A549 (cell line): Measurements from ENCODE around the gene SACS. TPM values are rescaled to one million over a fixed set of nuclear protein-coding genes. Genes with fewer than 3 reads are reported as not detected.

Experiments
- ATAC-seq, 2 experiments: fragments of 200-7000 bp in 1 of 2; fragments of >200 bp in 1 of 2; cut with Nextera tagmentation in 1 of 2; cut with Tn5 transposase in 1 of 2; 3 replicates each; pipeline versions ENCODE4 v1.8.0 to v1.9.1; 2018 to 2020; ENCODE audit warnings: mild to moderate bottlenecking in 1 of 2, moderate library complexity in 1 of 2
- CTCF ChIA-PET: fragments of 300-600 bp; sonication (Branson Sonifier 250); formaldehyde crosslinking; extraction: SDS; loops from one replicate; lab custom pipeline; 2021; ENCODE audit warnings: antibody characterized with exemption, inconsistent platforms; lab: Yijun Ruan, JAX
- POLR2A ChIA-PET: fragments of 350-600 bp; formaldehyde crosslinking; extraction: SDS; loops from one replicate; lab custom pipeline; 2021; ENCODE audit warnings: antibody characterized with exemption, inconsistent platforms; lab: Yijun Ruan, JAX
- DNase-seq, 2 experiments: peaks; one replicate each; pipeline versions ENCODE4 v3.0.0 to v3.0.0-alpha.2; 2011 to 2016; ENCODE audit warnings: low read depth in 1 of 2, low spot score in 1 of 2
- FAIRE-seq: peaks from 2 replicates; lab custom pipeline; 2011; peaks lifted over from hg19 to GRCh38; lab: Jason Lieb, UNC
- H3K27ac ChIP-seq, 2 experiments: fragments of >200 bp; sonication (Bioruptor Twin); formaldehyde crosslinking; 3 replicates each; pipeline ENCODE4 v1.5.1; 2016 to 2017
- H3K4me1 ChIP-seq: fragments of >200 bp; sonication (Bioruptor Twin); formaldehyde crosslinking; 3 replicates; pipeline ENCODE4 v1.6.1; 2016
- H3K4me2 ChIP-seq: fragments of >200 bp; sonication (Bioruptor Twin); formaldehyde crosslinking; 3 replicates; pipeline ENCODE4 v1.6.1; 2016
- H3K4me3 ChIP-seq: fragments of >200 bp; sonication (Bioruptor Twin); formaldehyde crosslinking; 3 replicates; pipeline ENCODE4 v1.5.1; 2016
- H3K9me3 ChIP-seq: fragments of >200 bp; sonication (Bioruptor Twin); formaldehyde crosslinking; 3 replicates; pipeline ENCODE4 v1.6.1; 2016
- ATOH8 ChIP-seq: fragments of 250-450 bp; sonication (Bioruptor Pico); IDR thresholded peaks from 2 replicates; pipeline ENCODE4 v1.5.0; 2020; ENCODE audit warnings: low read depth, mild to moderate bottlenecking, moderate library complexity
- CBX2 ChIP-seq: fragments of 200-600 bp; sonication (generic); IDR thresholded peaks from 2 replicates; pipeline ENCODE4 v1.6.1; 2016; ENCODE audit warnings: low read depth, mild to moderate bottlenecking, borderline replicate concordance
- CHD2 ChIP-seq: fragments of 150-350 bp; IDR thresholded peaks from 2 replicates; pipeline ENCODE4 v1.6.1; 2014; ENCODE audit warnings: low read length; ENCODE audit not compliant: partially characterized antibody
- EHMT2 ChIP-seq: fragments of 200-600 bp; sonication (generic); IDR thresholded peaks from 2 replicates; pipeline ENCODE4 v1.6.1; 2016; ENCODE audit warnings: antibody characterized with exemption, low read depth, mild to moderate bottlenecking, moderate library complexity
- FOSB ChIP-seq: fragments of 250-450 bp; sonication (Bioruptor Pico); IDR thresholded peaks from 2 replicates; pipeline ENCODE4 v1.5.0; 2020; ENCODE audit warnings: mild to moderate bottlenecking, moderate library complexity
- FOXS1 ChIP-seq: fragments of 250-450 bp; sonication (Bioruptor Pico); IDR thresholded peaks from 2 replicates; pipeline ENCODE4 v1.5.0; 2020; ENCODE audit warnings: mild to moderate bottlenecking, moderate library complexity
- GATA3 ChIP-seq: IDR thresholded peaks from 2 replicates; pipeline ENCODE4 v1.6.1; 2012; ENCODE audit warnings: borderline replicate concordance
- HEYL ChIP-seq: fragments of 250-450 bp; sonication (Bioruptor Pico); IDR thresholded peaks from 2 replicates; pipeline ENCODE4 v1.8.0; 2021; ENCODE audit warnings: mild to moderate bottlenecking, moderate library complexity
- HOXB13 ChIP-seq: fragments of 250-450 bp; sonication (Bioruptor Pico); IDR thresholded peaks from 2 replicates; pipeline ENCODE4 v1.5.0; 2020; ENCODE audit warnings: low read depth, mild to moderate bottlenecking, moderate library complexity
- HOXB5 ChIP-seq: fragments of 250-450 bp; sonication (Bioruptor Pico); IDR thresholded peaks from 2 replicates; pipeline ENCODE4 v1.5.0; 2020; ENCODE audit warnings: mild to moderate bottlenecking, moderate library complexity
- KDM5A ChIP-seq: fragments of 200-600 bp; sonication (generic); IDR thresholded peaks from 2 replicates; pipeline ENCODE4 v1.6.1; 2016; ENCODE audit warnings: antibody characterized with exemption, mild to moderate bottlenecking
- MAFK ChIP-seq: fragments of 450-650 bp; IDR thresholded peaks from 2 replicates; pipeline ENCODE4 v1.6.1; 2014; ENCODE audit not compliant: partially characterized antibody
- MAZ ChIP-seq: fragments of 150-350 bp; IDR thresholded peaks from 2 replicates; pipeline ENCODE4 v1.6.1; 2014; ENCODE audit warnings: antibody characterized with exemption, low read depth, low read length, borderline replicate concordance
- MYC ChIP-seq: IDR thresholded peaks from 2 replicates; pipeline ENCODE4 v1.6.1; 2012; ENCODE audit warnings: mild to moderate bottlenecking, inconsistent platforms, low read length, improper control_type of control experiment, borderline replicate concordance
- NR3C1 ChIP-seq: fragments of >200 bp; sonication (Bioruptor Twin); formaldehyde crosslinking; IDR thresholded peaks from 3 replicates; pipeline ENCODE4 v1.6.1; 2017
- PHF8 ChIP-seq: fragments of 200-600 bp; sonication (generic); IDR thresholded peaks from 2 replicates; pipeline ENCODE4 v1.6.1; 2016; ENCODE audit warnings: low read depth, mild to moderate bottlenecking, antibody characterized with exemption, moderate library complexity, borderline replicate concordance
- RFX5 ChIP-seq: fragments of 450-650 bp; IDR thresholded peaks from 2 replicates; pipeline ENCODE4 v1.7.1; 2014; ENCODE audit warnings: antibody characterized with exemption, mild to moderate bottlenecking, moderate library complexity
- SREBF2 ChIP-seq: fragments of 450-650 bp; IDR thresholded peaks from 2 replicates; pipeline ENCODE4 v1.6.1; 2014; ENCODE audit warnings: mild to moderate bottlenecking, moderate library complexity
- TP53 ChIP-seq: fragments of 250-450 bp; sonication (Bioruptor Pico); IDR thresholded peaks from 2 replicates; pipeline ENCODE4 v1.5.0; 2021; ENCODE audit warnings: mild to moderate bottlenecking, moderate library complexity
- ZC3H11A ChIP-seq: fragments of 450-650 bp; IDR thresholded peaks from 2 replicates; pipeline ENCODE4 v1.6.1; 2014; ENCODE audit warnings: antibody characterized with exemption, mild to moderate bottlenecking
- ZFP36 ChIP-seq: fragments of 450-650 bp; IDR thresholded peaks from 2 replicates; pipeline ENCODE4 v1.6.1; 2014; ENCODE audit warnings: borderline replicate concordance; ENCODE audit not compliant: partially characterized antibody
- ZNF302 ChIP-seq: fragments of 250-450 bp; sonication (Bioruptor Pico); IDR thresholded peaks from 2 replicates; pipeline ENCODE4 v1.9.0; 2021; ENCODE audit warnings: inconsistent platforms, mild to moderate bottlenecking, moderate library complexity
- WGBS: methylation state at CpG from one replicate; pipeline ENCODE4 v1.1.6; 2017; ENCODE audit errors: missing lambda C conversion rate; 5-methylcytosine and 5-hydroxymethylcytosine counted together
- polyA plus RNA-seq, 4 experiments: library from polyadenylated mRNA; depleted of rRNA in 3 of 4; stranded (reverse); fragments of >200 nt; fragmentation: RNase III in 1 of 4; extraction: RNeasy Plus Mini Kit Qiagen cat#74134 plus additional on column Dnase treatment in 1 of 4; gene quantifications; 2 replicates in 3 of 4; 3 replicates in 1 of 4; pipeline ENCODE4 v1.2.3, GENCODE V29; 2011 to 2017
- TF ChIP-seq, protein P1 (sequence below): fragments of 250-450 bp; sonication (Bioruptor Pico); IDR thresholded peaks from 2 replicates; pipeline ENCODE4 v1.5.0; 2021; ENCODE audit warnings: mild to moderate bottlenecking, moderate library complexity, borderline replicate concordance

The SACS gene
- polyA plus RNA-seq, 2 of the 4 experiments (the other 2 are of a cell fraction) = 6.9 to 23.8 TPM

DNA sequence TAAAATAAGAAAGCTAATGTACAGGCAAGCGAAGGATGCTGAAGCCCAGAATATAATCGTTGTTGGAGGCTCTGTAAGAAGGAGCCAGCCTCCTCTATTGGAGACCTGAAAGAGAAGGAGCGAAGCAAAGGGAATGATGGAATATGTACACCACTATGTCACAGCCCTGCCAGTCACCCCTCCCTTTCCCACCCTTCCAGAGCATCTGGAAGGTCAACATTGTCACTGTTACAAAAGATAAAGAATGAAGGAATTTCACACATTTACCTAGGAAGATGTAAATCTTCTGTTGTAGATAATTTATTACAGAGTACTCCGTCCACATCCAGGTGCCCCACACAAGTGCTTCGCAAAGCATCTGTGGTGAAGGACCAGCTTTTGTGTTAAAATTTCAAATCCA lies 39.7 kb upstream of the SACS start:
- no peak for DNase-seq
- no peaks in the 10 kb centered on the region for H3K9me3 ChIP-seq
- H3K4me3 ChIP-seq = no peak overlapping the region
- POLR2A ChIA-PET = no interaction called here
- H3K4me1 ChIP-seq = no peaks in the 10 kb centered on the region
- ATAC-seq = no peak
- no peak overlapping the region for H3K4me2 ChIP-seq
- WGBS = 70% methylated on average over 5 of the region's 5 CpGs
- CTCF ChIA-PET = interaction anchor here (0.6 kb wide), 1 partner anchor 8 kb away, joined by 3 read pairs; no protein-coding TSS in a partner anchor
- FAIRE-seq = no peak
- no peak overlapping the region for H3K27ac ChIP-seq
- TF ChIP-seq MAZ = no peak
- TF ChIP-seq HEYL (CRISPR knock-in tag) = no peak
- TF ChIP-seq, protein P1, sequence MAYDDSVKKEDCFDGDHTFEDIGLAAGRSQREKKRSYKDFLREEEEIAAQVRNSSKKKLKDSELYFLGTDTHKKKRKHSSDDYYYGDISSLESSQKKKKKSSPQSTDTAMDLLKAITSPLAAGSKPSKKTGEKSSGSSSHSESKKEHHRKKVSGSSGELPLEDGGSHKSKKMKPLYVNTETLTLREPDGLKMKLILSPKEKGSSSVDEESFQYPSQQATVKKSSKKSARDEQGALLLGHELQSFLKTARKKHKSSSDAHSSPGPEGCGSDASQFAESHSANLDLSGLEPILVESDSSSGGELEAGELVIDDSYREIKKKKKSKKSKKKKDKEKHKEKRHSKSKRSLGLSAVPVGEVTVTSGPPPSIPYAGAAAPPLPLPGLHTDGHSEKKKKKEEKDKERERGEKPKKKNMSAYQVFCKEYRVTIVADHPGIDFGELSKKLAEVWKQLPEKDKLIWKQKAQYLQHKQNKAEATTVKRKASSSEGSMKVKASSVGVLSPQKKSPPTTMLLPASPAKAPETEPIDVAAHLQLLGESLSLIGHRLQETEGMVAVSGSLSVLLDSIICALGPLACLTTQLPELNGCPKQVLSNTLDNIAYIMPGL (CRISPR knock-in tag) = no peak
- no peak for TF ChIP-seq EHMT2
- TF ChIP-seq KDM5A = no peak
- no peak for TF ChIP-seq CHD2
- TF ChIP-seq ZC3H11A = no peak
- TF ChIP-seq NR3C1 = no peak
- no peak for TF ChIP-seq MAFK
- no peak for TF ChIP-seq MYC
- no peak for TF ChIP-seq FOXS1
- TF ChIP-seq ATOH8 = no peak

- Histone ChIP-seq H3K4me3 (no peak overlapping the region), H3K9me3 (no peaks in the 10 kb centered on the region)
- 65% methylated on average over 4 of the region's 4 CpGs for WGBS
- ATAC-seq = no peak
- TF ChIP-seq ZNF302 (CRISPR knock-in tag) (no peak), RFX5 (no peak), HOXB5 (no peak), CBX2 (no peak), GATA3 (no peak), EHMT2 (no peak), PHF8 (no peak), HEYL (CRISPR knock-in tag) (no peak), MAFK (no peak), SREBF2 (no peak), FOSB (CRISPR knock-in tag) (no peak), ZFP36 (no peak), HOXB13 (CRISPR knock-in tag) (no peak), TP53 (no peak)
- TF ChIP-seq, all 56 proteins: peak for 0
- H3K4me1 ChIP-seq = no peaks in the 10 kb centered on the region
- no peak overlapping the region for H3K27ac ChIP-seq
- ChIA-PET CTCF (interaction anchor here (0.9 kb wide), 1 partner anchor 96 kb away, joined by 3 read pairs; no protein-coding TSS in a partner anchor), POLR2A (no interaction called here)
- FAIRE-seq (no peak), DNase-seq (no peak)
- no peak overlapping the region for H3K4me2 ChIP-seq
Observed at GRCh38 chr13:23472189-23472588, 38.7 kb upstream of the SACS start.
